Mucosa of gallbladder (tissue), 1 donor: ENCODE results near the gene EPHB1. TPM values are rescaled to one million over a fixed set of nuclear protein-coding genes. Genes with fewer than 3 reads are reported as not detected.

ENCODE experiments used
- DNase-seq: peaks from one replicate; pipeline ENCODE4 v3.0.0-alpha.2; 2020; ENCODE audit warnings: low spot score
- total RNA-seq: library from RNA; stranded (reverse); gene quantifications from one replicate; pipeline ENCODE4 v1.2.1, GENCODE V29; 2021
- donor health status: DM: no; HTN: no; CAD: no.

Gene EPHB1
- total RNA-seq, 1 donor from 2014 or later: 2.0 TPM

DNA sequence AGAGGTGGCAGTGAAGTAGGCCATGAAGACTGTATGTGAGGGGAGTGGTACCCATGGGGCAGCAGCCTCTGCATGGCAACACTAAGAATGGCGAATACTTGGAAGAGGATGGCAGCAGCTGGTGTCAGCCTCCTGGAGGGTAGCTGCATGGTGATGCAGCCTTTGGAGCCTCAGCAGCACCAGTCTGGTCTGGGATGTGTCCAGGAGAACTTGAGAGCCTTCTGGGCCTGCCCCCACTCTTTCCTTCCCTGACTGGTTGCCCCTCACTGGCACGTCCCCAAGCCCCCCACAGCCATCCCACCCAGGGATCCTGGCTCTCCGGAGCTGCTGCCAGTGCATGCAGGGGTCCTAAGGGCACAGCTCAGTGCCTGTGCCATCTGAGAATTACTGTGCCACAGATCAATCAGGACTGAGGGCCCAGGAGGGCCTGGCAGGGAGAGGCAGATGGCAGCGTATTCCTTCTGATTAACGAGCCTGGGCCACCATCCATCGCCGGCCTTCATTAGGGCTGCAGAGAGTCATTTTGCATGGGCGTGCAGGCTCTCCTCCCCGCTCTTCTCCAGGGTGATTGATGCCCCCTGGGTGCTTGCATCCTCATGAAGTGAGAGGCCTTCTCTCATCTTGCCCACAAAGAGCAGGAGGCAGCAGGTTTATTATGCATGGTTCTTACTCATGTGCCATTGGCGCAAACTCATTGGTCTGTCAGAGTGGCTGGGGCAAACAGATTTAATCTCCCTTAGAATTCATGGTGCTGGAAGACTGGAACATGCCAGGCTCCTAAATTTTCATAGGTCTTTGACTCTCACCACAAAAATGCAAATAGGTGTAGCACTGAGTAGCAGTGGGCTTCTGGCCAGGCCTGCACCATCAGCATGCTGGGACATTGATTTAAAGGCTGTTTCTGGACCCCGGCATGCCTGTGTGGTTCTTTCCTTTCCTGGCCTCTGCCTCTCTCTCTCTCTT lies 116.8 kb downstream of the EPHB1 start:
- DNase-seq: no peak

DNA sequence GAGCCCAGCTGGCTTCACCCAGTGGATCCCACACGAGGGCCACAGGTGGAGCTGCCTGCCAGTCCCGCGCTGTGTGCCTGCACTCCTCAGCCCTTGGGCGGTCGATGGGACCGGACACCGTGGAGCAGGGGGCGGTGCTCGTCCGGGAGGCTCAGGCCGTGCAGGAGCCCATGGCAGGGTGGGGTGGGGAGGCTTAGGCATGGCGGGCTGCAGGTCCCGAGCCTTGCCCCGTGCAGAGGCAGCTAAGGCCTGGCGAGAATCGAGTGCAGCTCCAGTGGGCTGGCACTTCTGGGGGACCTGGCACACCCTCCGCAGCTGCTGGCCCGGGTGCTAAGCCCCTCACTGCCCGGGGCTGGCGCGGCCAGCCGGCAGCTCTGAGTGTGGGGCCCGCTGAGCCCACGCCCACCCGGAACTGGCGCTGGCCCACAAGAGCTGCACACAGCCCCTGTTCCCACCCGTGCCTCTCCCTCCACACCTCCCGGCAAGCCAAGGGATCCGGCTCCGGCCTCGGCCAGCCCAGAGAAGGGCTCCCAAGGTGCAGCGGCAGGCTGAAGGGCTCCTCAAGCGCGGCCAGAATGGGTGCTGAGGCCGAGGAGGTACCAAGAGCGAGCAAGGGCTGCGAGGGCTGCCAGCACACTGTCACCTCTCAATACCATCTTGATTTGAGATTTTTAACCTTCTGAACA lies 121.4 kb downstream of the EPHB1 start:
- DNase-seq: no peak

DNA sequence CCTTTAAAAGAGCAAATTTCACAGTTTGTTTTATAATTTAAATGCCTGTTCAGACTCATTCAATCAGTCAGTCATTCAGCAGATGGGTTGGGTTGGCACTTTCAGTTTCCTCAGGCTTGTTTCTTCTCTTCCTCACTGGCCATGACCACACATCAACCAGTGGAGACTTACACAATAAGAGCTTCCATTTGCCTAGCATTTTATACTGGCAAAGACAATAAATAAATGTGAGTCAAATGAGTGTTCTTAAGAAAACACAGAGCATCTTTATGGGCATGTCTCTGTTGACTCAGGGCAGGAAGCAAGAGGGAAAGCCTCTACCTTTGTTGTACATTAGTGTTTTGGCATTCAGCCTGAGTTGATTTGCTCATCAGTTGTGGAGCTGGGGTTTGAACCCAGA lies 122.6 kb downstream of the EPHB1 start:
- no peak for DNase-seq

DNA sequence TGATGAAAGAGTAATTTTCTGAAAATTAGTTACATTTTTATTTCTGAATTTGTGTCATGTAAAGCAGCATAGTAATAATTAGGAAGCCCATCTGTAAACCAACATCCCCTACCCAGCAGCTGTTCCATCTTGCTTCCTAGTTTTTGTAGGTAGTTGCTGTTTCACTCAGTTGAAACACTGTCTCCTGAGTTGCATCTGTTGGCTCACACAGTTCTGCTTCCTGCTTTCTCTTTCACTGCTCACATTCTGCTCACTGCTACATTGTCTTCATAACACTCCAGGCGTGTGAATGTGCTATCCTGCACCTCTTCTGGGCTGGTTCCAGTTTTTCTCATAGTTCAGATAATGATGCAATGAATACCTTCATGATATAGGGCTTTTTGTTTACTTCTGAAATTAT lies 123.4 kb downstream of the EPHB1 start:
- DNase-seq: no peak

DNA sequence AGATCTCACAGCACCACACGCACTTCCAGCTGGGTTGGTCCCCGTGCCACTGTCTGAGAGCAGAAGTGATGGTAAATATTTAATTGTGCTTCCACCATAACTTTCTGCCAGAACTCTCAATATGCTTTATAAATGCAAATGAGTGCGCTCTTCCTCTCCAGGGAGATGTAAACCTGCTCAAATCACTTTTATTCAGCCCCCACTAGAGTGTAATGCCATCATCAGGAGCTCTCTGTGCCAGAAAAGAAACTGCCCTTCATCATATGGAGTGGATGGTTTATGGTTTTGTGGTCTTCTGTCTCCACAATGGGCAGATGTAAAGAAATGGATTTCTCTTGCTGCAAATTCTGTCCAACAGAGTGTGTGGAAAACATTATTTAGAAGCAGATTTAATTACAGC lies 127.0 kb downstream of the EPHB1 start:
- no peak for DNase-seq

DNA sequence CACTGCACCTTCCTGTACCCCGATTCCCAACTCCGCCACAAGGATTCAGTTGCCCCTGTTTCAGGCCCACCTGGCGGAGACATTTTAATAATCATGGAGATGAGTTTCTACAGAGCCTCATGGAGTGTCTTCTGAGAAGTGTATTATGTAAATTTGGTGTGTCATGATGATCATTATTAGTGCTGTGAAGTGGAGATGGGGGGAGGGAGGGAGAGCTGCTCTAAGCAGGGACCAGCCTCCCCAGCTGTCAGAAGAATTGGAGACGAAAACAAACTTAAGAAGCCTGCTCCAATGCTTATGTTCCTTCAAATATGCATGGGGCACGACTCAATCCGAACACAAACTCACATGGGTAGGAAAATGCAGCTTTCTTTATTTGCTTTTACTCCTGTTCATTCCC lies 127.8 kb downstream of the EPHB1 start:
- no peak for DNase-seq

DNA sequence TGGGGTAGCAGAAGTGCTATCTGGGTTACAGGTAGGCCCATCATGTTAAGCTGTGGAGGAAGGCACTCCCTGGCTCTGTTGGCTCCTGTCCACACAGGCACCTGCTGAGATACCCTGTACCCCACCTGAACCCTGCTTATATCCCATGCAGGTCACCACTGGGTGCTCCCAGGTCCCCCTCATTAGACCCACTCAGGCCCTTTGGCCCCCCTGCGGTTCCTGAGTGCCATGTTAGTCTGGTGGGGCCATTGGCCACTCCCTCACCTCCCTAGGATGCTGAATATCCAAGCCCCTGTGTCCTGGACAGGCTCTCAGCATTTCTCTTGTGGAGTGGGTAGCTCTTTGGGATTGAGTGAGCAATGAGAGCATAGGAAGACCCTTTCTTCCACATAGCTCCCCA lies 128.2 kb downstream of the EPHB1 start:
- DNase-seq: no peak

DNA sequence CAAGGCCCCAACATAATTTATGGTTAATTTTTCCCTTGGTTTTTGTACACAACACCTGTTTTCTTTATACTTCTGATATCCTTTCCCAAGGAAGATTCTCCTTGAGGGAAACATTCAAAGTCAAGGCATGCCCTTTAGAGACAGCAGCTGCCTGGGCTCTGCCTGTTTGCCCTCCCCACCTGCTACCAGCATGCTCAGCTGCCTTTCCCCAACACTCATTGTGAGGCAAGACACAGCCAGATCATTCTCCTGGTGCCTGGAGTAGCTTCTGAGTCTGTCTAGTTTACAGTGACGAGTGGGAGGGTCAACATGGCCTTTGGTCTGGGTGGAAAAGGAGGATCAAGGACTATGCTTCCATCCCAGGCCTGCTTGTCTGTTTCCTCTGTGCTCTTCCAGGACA lies 132.5 kb downstream of the EPHB1 start:
- DNase-seq: no peak

DNA sequence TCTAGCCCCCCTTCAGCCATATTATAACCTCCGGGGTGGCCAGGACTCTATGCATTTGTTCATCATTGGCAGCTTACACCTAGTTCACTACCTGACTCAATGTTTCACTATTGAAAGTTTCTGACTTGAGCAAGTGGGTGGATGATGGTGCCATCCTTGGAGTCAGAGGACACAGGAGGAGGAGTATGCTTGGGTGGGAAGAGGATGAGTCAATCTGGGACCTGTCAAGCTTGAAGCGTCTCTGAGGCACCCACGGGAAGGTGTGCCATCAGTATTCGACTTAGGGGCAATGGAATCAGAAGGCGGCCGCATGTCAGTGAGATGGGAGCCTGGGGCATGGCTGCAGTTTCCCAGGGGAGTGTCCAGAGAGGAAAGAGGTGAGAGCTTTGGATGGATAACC lies 133.3 kb downstream of the EPHB1 start:
- no peak for DNase-seq

DNA sequence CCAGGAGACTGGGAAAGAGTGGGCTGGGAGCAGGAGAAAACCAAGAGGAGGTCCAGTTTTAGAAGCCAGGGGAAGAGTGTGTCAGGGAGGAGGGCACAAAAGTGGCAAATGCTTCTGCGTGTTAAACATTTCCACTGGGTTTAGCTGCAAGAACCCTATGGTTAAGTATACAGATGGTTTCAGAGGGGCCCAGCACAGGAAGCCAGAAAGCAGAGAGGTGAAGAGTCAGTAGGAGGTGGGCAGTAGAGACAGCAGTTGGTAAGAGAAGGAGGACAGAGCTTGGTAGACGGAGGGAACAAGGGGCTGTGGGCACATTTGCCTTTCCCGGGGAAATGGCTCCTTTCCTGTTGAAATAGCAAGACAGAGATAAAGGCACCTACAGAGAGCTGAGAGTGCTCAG lies 133.8 kb downstream of the EPHB1 start:
- DNase-seq: no peak

DNA sequence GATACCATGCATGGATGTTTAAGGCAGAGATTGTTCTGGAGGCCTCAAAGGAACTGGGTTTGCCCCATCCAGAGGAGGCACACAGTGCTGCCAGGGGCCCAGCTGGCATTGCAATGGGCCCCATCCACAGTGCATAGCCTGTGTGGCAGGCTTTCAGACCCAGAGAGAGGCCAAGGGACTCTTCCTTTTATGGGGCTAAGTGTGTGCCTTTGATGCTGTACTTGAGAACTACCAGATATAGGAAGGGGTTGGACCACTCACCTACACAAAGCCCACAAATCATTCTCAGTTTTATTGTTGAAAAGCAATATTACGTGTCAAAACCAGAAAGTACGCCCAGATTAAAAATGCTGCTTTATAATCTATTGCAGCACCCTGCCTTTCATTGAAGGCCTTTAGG lies 134.9 kb downstream of the EPHB1 start:
- DNase-seq: no peak

DNA sequence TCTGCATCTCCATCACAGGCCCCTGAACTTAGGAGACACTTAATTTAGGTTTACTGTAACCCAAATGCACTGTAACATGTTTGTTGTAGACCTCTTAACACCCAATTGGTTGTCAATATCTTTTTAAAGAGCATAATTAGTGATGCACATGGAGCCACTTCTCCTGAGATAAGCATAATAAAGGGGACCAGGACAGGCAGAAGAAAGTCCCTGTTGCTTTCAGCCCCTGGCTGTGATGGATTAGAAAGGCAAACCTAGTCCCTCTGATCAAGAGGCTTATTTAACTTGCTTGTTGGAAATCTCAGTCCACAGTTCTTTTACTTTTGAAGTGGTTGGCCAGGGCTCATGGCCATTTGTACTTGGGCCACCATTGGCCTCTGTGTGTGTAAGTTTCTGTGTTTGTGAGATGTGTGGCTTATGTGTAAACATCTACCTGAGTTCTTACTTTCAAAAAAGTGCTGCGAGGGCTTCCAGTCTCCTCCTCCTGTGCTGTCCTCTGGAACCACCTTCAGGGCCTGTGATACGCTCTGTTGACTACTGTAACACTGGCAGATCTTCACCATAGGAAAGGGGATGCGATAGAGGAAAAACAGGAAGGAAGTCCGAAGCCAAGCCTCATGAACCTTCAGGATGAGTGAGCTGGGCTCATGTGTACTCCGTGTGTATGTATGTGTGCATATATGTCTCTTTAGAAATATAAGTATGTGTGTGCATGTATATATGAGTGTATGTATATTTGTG lies 136.2 kb downstream of the EPHB1 start:
- no peak for DNase-seq

DNA sequence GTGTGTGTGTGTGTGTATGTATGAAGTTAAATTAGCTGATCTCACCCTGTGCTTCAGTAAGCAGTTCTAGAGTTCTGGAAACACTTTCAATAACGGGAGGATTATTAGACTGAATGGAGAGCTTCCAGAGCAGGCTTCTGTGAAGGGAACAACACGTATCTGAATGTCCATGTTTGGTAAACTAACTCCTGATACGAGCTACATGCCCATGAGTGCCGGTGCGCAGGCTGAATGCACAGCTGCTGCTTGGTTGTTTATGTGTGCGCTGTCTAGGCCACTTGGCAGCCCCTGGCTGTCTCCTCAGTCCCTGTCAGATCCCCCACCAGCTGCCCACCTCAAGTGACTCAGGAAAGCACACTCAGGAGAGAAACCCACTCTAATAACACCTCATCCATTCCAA lies 137.0 kb downstream of the EPHB1 start:
- no peak for DNase-seq

DNA sequence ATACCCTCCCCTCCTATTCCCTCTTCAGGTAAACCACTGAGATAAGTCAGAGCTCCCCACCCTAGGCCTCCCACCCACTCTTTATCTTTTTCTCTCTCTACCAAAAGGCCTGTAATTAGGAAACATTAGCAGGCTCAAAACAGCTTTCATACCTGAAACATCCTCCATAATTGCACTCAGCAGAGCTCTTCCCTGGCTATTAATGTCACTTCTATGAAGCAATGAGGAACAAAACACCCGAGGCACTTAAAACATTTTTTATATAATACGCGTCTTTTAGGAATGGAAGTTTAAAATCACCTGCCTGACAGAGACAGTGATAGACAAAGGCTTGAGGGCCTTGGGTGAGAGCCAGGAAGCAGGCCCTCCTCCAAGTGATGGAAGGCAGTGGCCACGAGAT lies 138.9 kb downstream of the EPHB1 start:
- DNase-seq: no peak

DNA sequence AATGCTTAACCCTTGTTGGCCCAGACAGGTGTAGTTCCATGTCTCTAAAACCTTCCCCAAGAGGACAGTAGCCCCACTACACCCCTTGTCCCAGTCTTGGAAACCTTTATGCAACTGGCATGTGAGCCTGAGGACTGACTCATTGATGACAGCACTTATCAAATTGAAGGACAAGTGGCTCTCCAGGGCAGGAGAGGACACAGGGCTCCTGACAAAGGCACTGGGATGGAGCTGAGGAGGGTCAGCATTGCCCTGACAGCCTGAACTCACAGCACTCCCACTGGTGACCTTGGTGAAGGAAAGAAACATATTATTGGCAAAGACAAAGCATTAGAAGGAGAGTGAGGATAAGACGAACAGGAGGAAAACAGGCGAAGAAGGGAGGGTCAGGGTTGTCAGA lies 139.9 kb downstream of the EPHB1 start:
- DNase-seq: no peak

DNA sequence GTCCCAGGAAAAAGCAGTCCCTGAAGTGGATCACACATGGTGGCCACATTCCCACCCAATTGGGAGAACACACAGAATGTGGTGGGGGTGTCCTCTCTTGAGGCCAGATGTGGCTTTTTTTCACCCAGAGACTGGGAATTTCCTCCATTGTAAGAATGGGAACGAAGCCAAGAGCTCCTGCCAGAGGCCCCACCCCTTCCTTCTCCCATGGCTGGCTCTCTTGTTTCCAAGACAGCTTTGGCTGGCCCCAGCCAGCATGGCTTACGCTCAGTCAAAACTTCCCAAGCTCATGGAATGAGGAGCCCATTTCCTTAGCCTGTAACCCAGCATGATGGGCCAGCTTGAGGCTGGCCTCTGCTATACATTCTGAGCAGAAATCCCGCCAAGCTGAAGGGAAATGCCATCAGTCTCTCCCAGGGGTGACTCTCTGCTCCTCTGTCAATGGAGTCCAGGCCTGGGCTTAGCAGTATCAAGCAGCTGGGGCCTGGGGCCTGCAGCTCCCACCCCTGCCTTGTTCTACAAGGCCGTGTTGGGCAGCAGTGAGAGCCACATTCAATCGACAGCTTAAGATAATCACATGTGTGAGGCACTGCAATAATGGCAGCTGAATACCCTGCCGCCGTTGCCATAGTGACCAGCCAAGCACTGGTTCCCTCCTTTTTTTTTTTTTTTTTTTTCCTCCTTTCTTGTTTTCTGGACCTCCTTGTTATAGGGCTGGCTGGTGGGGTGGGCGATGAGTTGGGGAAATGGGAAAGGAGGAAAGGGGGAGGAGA lies 142.4 kb downstream of the EPHB1 start:
- DNase-seq: no peak

DNA sequence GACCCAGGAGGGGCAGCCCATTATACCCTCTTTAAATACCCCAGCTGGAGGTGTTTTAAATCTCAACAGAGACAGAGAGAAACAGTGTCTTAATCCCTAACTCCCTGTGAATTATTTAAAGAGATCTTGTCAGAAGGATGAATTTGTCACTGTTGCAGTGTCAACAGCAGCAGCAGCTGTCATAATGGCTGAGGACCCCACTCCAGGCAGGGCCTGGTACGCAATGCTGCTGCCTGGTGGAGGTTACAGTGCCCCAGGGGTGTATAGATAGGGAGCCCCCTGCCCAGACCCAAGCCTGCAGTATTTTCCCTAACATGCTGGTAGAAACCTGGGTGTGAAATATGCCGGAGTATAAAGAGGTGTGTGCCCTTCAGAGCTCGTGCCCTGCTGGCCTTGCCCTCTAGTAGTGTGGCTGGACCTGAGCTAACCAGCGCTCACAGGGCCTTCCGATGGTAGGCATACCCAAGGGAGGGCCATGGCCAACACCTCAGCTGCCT lies 143.0 kb downstream of the EPHB1 start:
- no peak for DNase-seq

DNA sequence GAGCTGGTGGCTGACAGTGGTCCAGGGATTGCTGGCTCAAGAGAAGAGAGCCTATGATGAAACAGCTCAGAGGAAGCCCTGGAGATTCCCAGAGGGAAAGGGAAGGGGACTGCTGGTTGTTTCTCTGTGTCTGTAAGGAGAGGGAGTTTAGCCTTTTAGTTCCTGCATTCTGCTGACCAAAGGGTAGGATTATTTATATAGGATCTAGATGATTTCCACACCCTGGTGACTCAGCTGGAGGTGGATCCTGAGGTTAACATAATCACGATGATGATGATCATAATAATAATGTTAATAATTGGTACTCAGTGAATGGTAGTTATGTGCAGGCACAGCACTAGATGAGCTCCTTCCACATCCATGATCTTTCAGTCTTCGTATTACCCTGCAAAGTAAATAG lies 144.9 kb downstream of the EPHB1 start:
- no peak for DNase-seq

DNA sequence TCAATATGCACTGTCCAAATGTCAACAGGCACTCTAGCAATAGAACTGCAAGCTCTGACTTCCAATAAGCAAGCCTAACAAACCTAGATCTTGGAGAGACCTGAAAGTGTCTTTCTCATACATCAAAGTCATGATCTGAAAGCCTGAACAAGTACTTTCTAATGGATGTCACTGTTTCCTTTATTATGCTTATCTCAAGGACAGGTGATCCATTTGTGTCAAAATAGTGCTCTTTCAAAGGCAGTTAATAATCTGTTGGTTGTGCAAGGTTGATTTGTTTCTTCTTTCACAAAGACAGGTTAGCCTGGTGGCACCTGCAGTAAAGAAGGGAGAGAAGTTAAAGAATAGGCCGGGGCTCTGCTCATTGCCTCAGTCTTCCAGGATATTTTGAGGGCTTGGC lies 146.8 kb downstream of the EPHB1 start:
- DNase-seq: no peak

DNA sequence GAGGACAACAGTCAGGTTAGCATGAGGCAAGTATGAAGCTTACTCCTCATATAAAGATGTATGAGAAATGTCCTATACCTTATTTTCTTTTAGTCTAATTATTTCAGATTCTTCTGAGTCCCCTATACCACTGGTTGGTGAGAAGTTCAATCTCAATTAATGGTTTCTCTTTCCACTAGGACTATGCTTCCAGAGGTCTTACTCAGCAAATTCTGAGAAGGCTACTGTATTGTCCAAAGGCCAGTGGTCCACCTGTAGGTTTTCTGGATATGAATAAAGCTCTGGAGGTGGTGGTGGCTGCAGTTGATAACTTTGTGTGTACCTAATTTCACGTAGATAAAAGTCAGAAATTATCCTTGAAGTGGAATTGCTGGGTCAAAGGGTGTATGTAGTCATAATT lies 149.4 kb downstream of the EPHB1 start:
- DNase-seq: no peak

DNA sequence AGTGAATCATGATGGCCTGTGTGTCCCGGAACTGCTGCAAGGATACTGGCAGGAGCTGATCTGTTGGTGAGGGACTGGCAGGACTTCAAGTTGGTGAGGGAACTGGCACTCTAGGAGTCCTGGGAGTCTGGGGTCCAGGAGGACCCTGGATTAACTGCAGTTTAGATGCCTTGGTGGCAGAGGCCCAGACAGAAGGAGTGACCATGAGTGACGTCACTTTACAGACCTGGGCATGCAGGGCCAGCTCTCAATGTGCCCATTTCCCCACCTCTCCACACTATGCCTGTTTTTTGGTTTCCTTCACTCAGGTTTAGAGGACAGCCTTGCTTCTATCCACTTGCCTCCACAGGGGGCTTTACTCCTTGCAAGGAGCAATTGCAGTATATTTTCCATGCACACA lies 154.1 kb downstream of the EPHB1 start:
- no peak for DNase-seq

DNA sequence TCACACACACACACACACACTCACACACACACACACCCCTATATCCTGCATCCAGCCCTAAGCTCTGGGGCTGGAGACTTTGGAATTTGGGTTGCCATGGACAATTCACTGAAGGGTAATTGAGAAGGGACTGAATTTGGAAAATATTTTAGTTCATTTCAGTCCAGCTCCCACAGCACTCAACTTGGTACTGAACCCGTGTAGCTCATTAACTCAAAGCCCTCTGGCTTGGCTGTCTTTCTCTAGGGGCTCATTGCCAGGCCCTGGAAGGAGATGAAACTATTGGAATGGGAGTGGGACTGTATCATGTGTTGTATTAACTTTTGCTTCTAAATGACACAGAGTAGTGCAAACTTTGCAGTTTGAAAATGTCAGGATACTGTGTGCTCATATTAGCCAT lies 157.3 kb downstream of the EPHB1 start:
- no peak for DNase-seq
